Right atrium auricular region (tissue), 2 donors: ENCODE measurements around the gene FKBP6. TPM values are rescaled to one million over a fixed set of nuclear protein-coding genes. Genes with fewer than 3 reads are reported as not detected.
A peak's percentile ranks its signal among the peaks of the same experiment; 100 is the strongest.
"Not testable (repeated sequence)": the region's sequence is repeated elsewhere in the genome, so short reads cannot be mapped to it uniquely, and the experiment has no call there.

ENCODE experiments used
- DNase-seq: peaks from one replicate; pipeline ENCODE4 v3.0.0-alpha.2; 2019; ENCODE audit warnings: low spot score
- H3K27ac ChIP-seq, 2 donors: fragments of 200-600 bp; sonication (generic); 1 replicate in 1 of 2; 2 replicates in 1 of 2; pipeline ENCODE4 v1.5.1; 2016 to 2019
- H3K27me3 ChIP-seq, 2 donors: fragments of 200-600 bp; sonication (generic); one replicate each; pipeline versions ENCODE4 v1.5.1 to v1.6.0; 2017 to 2019
- H3K36me3 ChIP-seq: fragments of 200-600 bp; sonication (generic); one replicate; pipeline ENCODE4 v1.5.1; 2016
- H3K4me1 ChIP-seq, 2 donors: fragments of 200-600 bp; sonication (generic); one replicate each; pipeline versions ENCODE4 v1.5.1 to v1.6.0; 2017 to 2019
- H3K4me3 ChIP-seq, 2 donors: fragments of 200-600 bp; sonication (generic); 1 replicate in 1 of 2; 2 replicates in 1 of 2; pipeline ENCODE4 v1.5.1; 2017 to 2019; ENCODE audit warnings: mild to moderate bottlenecking in 1 of 2, moderate library complexity in 1 of 2
- H3K9me3 ChIP-seq, 2 donors: fragments of 200-600 bp; sonication (generic); one replicate each; pipeline ENCODE4 v1.5.1; 2019
- total RNA-seq, 2 donors: library from RNA; depleted of rRNA; stranded (reverse); fragments of >200 nt; gene quantifications; one replicate each; pipeline ENCODE4 v1.1.0, GENCODE V29; 2016
- TF ChIP-seq, protein P1 (sequence below), 2 donors: fragments of 200-600 bp; sonication (generic); IDR thresholded peaks; one replicate each; pipeline ENCODE4 v1.5.1; 2019; ENCODE audit warnings: antibody characterized with exemption in 2 of 2

FKBP6 gene
- total RNA-seq, 2 donors from 2014 or later = not detected

DNA sequence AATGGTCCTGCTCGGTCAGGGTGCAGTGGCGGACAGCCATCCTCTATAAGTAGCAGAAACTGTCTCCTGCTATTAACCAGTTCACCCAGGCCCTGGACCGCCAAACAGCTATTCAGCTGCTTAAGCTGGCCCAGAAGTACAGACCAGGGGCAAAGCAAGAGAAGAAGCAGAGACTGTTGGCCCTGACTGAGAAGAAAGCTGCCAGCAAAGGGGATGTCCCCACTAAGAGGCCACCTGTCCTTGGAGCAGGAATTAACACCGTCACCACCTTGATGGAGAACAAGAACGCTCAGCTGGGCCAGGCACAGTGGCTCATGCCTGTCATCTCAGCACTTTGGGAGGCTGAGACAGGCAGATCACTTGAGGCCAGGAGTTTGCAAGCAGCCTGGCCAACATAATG, 13.7 kb upstream of the FKBP6 start:
- Histone ChIP-seq H3K9me3 (no peaks in the 10 kb centered on the region), H3K4me3 (no peak overlapping the region), H3K4me1 (peaks cover 0 to under 1% of the 10 kb centered on the region in 2 donors), H3K27ac (no peak overlapping the region), H3K36me3 (no peaks in the 10 kb centered on the region), H3K27me3 (no peaks in the 10 kb centered on the region)
- TF ChIP-seq, protein P1, sequence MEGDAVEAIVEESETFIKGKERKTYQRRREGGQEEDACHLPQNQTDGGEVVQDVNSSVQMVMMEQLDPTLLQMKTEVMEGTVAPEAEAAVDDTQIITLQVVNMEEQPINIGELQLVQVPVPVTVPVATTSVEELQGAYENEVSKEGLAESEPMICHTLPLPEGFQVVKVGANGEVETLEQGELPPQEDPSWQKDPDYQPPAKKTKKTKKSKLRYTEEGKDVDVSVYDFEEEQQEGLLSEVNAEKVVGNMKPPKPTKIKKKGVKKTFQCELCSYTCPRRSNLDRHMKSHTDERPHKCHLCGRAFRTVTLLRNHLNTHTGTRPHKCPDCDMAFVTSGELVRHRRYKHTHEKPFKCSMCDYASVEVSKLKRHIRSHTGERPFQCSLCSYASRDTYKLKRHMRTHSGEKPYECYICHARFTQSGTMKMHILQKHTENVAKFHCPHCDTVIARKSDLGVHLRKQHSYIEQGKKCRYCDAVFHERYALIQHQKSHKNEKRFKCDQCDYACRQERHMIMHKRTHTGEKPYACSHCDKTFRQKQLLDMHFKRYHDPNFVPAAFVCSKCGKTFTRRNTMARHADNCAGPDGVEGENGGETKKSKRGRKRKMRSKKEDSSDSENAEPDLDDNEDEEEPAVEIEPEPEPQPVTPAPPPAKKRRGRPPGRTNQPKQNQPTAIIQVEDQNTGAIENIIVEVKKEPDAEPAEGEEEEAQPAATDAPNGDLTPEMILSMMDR (IDR thresholded peaks at IDR 0.05) = no peak
- no peak for DNase-seq

DNA sequence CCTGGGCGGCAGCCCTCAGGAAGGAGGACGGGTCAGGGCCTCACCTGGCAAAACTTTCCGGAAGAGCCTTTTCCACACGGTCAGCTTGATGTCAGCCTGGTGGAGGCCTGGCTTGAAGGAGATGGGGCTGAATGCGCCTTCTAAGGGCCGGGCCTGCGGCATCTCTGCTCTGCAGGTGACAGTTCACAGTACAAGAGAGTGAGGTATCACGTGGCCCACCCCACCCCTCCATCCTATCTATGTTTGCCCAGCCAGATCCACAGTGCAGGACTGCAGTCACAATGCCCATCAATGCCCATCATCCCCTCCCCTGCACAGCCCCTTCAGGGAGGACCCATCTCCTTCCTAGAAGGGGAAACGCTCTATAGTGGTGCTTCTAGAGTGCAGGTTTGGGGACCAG, 11.4 kb upstream of the FKBP6 start:
- no peak for DNase-seq
- Histone ChIP-seq H3K4me3 (no peak overlapping the region), H3K4me1 (no peaks in the 10 kb centered on the region), H3K27me3 (no peaks in the 10 kb centered on the region), H3K36me3 (no peaks in the 10 kb centered on the region), H3K9me3 (no peaks in the 10 kb centered on the region), H3K27ac (no peak overlapping the region)
- TF ChIP-seq, protein P1 (IDR thresholded peaks at IDR 0.05) = no peak

DNA sequence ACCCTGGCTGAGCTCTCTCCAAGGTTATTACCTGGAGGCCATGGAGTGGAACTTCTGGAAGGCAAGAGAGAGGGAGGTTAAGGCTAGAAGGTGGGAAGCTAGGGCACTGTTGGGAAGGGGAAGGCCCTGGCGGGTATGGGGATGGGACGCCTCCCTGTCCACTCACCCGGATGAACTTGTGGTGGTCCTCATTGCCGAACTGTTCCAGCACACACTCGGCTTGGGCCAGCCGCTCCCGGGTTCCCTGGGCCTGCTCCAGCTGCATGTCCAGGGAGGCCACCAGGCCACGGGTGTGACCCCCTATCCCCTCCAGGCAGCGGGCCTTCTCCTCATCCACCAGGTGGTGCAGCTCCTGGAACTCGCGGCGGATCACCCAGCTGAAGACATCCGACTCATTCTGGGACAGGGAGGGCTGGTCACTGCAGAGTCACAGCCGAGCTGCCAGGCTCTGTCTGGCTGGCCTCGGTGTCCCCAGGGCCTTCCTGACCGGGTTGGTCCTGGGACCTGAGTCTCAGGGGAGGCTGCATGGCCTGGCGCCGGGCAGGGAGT, 9.2 kb upstream of the FKBP6 start:
- H3K4me3 ChIP-seq, H3K27ac ChIP-seq, H3K9me3 ChIP-seq, DNase-seq, H3K4me1 ChIP-seq, H3K36me3 ChIP-seq, H3K27me3 ChIP-seq: not testable (repeated sequence)

DNA sequence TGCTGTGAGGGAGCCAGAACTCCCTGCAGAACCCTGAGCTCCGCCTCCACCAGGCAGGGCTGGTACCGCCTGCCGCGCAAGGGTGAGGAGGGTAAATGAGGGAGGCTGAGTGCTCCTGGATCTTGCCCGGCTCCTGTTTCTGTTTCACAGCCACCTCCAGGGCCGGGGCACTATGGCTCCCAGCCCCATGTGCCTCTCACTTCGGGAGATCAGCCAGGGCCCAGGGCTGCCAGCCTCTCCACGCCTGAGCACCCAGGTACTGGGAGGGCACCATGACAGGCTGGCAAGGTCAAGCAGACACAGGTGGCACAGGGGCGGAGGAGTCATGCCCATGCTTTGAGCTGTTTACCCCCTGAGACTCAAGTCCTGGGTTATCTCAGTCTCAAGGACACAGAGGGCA, 8.4 kb upstream of the FKBP6 start:
- not testable (repeated sequence) for H3K27me3 ChIP-seq, H3K9me3 ChIP-seq, H3K27ac ChIP-seq, H3K4me3 ChIP-seq, H3K36me3 ChIP-seq, H3K4me1 ChIP-seq, DNase-seq

DNA sequence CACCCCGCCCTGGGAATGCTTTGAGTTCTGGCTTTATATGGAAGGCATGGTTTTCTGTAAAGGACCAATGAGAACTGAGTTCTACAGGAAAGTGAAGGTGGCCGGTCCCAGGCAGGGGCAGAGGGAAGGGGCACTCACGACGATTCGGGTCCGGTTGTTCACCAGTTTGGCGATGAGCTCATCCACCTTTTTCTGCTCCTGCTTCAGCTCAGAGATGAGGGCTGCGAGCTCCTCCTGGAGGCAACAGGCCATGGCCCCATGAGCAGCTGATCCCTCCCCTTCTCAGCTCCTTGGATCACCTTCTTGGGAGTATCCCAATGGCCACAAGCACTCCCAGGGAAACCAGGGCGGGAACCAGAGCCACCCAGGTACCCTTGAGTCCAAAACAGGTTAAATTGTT, 8.0 kb upstream of the FKBP6 start:
- H3K4me1 ChIP-seq = peaks cover 0 to 11% of the 10 kb centered on the region in 2 donors
- not testable (repeated sequence) for H3K27me3 ChIP-seq, H3K9me3 ChIP-seq, H3K4me3 ChIP-seq, H3K27ac ChIP-seq, DNase-seq, H3K36me3 ChIP-seq

DNA sequence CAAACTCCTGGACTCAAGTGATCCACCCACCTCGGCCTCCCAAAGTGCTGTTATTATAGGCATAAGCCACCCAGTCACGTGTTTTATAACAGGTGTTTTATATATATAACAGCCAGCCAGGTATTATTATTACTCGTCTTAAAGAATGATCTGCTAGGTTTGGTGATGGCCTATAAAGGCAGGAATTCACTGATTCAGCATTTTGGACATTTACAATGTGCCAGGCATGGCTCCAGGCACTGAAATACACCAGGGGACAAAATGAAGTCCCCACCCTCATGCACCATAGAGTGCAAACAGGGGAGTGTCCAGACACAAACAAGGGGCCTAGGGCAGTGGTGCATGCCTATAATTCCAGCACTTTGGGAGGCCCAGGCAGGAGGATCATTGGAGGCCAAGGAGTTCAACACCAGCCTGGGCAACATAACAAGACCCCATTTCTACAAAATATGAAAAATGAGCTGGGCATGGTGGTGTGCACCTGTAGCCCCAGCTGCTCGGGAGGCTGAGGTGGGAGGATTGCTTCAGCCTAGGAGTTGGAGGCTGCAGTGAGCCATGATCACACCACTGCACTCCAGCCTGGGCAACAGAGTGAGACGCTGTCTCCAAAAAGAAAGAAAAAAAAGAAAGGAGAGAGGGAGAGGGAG, 4.4 kb upstream of the FKBP6 start:
- H3K9me3 ChIP-seq, H3K27me3 ChIP-seq, H3K27ac ChIP-seq, H3K36me3 ChIP-seq, DNase-seq, H3K4me3 ChIP-seq: not testable (repeated sequence)
- H3K4me1 ChIP-seq = peaks cover 0 to 11% of the 10 kb centered on the region in 2 donors

DNA sequence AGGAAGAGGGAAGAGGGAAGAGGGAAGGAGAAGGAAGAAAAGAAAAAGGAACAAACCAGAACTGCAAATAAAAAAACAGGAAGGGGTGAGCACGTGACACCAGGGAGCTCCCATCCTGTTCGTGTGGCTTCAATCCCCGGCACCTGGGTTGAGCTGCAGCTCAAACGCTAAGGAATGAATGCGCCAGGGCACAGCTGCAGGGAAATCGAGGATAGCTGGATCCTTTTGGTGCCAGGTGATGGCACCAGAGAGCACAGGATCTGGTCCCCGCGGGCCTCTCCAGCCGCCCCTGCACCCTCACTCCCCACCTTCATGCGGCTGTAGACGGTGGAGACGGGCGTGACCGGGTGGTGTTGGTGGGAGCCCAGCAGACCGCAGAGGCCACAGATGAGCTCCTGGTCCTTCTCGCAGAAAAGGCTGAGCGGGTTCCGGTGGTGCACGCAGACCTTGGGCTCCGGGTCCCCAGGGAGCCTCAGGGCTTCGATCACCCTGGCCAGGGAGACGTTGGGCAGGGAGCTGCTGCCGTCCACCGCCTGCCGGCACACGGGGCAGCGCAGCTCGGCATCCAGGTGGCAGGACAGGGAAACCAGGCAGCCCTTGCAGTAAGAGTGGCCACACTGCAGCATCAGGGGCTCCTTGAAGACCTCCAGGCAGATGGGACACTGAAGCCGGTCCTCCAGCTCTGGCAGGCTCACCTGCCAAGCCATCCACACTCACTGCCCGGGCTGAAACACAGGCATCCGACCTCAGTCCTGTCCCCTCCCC, 3.7 kb upstream of the FKBP6 start:
- H3K36me3 ChIP-seq, H3K9me3 ChIP-seq, H3K27me3 ChIP-seq, H3K27ac ChIP-seq: not testable (repeated sequence)
- TF ChIP-seq, protein P1 (IDR thresholded peaks at IDR 0.05) = peak; percentile 31 to 50
- peak; percentile 60 for DNase-seq
- Histone ChIP-seq H3K4me3 (peak overlapping the region in 1 of 2 donors; percentile 4), H3K4me1 (peaks cover 0 to 11% of the 10 kb centered on the region in 2 donors)

DNA sequence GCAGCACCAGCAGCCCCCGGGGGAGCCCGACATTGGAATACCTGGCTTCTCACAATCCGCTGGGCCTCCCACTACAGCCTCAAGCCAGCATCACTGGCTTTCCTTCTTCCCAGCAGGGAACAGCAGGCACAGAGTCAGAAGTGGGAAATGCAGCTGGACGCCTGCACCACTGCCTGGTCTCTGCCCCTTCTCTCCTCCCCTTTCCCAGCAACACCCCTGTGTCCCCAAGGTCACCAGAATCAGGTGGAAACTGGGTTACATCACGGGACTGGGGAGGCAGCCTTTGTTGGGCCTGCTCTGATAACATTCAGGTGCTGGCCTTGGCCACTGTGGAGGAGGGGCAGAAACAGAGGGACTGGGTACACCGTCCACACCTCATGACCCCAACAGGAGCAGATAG, 2.5 kb upstream of the FKBP6 start:
- not testable (repeated sequence) for H3K27ac ChIP-seq, H3K36me3 ChIP-seq, DNase-seq, H3K9me3 ChIP-seq, H3K27me3 ChIP-seq, H3K4me3 ChIP-seq
- peaks cover 0 to 11% of the 10 kb centered on the region in 2 donors for H3K4me1 ChIP-seq

DNA sequence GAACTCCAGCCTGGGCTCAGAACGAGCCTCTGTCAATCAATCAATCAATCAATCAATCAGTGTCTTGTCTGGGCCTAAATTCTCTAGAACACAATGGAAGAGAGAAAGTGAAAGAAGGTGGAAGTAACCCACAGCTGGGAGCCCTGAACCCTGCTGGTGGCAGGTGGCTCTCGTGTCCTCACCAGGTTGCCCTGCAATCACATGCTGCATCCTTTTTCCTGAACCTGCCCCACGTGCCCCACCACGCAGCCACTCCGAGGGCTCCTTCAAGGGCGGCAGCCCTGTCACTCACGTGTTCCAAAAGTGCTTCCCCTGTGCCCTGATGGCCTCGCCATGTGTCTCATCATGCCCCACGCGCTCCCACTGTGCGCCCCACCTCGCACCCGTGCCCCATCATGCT, 512 bp upstream of the FKBP6 start:
- not testable (repeated sequence) for H3K36me3 ChIP-seq, DNase-seq

More for the DNA sequence above, 512 bp upstream of the FKBP6 start:
- not testable (repeated sequence) for H3K27ac ChIP-seq, H3K4me3 ChIP-seq, H3K27me3 ChIP-seq, H3K9me3 ChIP-seq
- H3K4me1 ChIP-seq = peaks cover 0 to 11% of the 10 kb centered on the region in 2 donors
